HepG2 (cell line): Measurements from ENCODE around the gene SERPINA3. TPM values are rescaled to one million over a fixed set of nuclear protein-coding genes. Genes with fewer than 3 reads are reported as not detected.

ENCODE experiments used
- FOXP4 ChIP-seq: sonication (generic); formaldehyde crosslinking; IDR thresholded peaks from 2 replicates; pipeline ENCODE4 v1.4.0; 2020; ENCODE audit warnings: missing genetic modification reagents
- ISX ChIP-seq: sonication (generic); formaldehyde crosslinking; conservative IDR thresholded peaks from 2 replicates; pipeline ENCODE4 v1.5.0; 2020; ENCODE audit warnings: missing genetic modification reagents
- KAT7 ChIP-seq: IDR thresholded peaks from 2 replicates; pipeline ENCODE4 v1.6.1; 2018; ENCODE audit warnings: borderline replicate concordance, missing compliant biosample characterization
- KDM5A ChIP-seq: fragments of 200-600 bp; sonication (generic); IDR thresholded peaks from 2 replicates; pipeline ENCODE4 v1.7.0; 2018; ENCODE audit warnings: antibody characterized with exemption, mild to moderate bottlenecking, low read length, borderline replicate concordance
- NR2F2 ChIP-seq: IDR thresholded peaks from 2 replicates; pipeline ENCODE4 v1.6.1; 2012; ENCODE audit warnings: low read depth, inconsistent platforms, borderline replicate concordance
- NRL ChIP-seq: sonication (generic); formaldehyde crosslinking; IDR thresholded peaks from 2 replicates; pipeline ENCODE4 v1.5.0; 2020; ENCODE audit warnings: missing genetic modification reagents, mild to moderate bottlenecking, moderate library complexity, borderline replicate concordance
- POGK ChIP-seq: sonication (generic); formaldehyde crosslinking; conservative IDR thresholded peaks from 2 replicates; pipeline ENCODE4 v1.8.0; 2022; ENCODE audit warnings: mild to moderate bottlenecking, moderate library complexity, missing genetic modification reagents
- TAF1 ChIP-seq: sonication (generic); formaldehyde crosslinking; IDR thresholded peaks from 2 replicates; pipeline ENCODE4 v1.4.0; 2020; ENCODE audit warnings: missing genetic modification reagents
- TCF7L2 ChIP-seq: IDR thresholded peaks from 2 replicates; pipeline ENCODE4 v1.6.1; 2011; ENCODE audit warnings: mild to moderate bottlenecking, low read depth, low read length, moderate library complexity
- ZBTB21 ChIP-seq: sonication (generic); formaldehyde crosslinking; IDR thresholded peaks from 2 replicates; pipeline ENCODE4 v1.4.0; 2020; ENCODE audit warnings: missing genetic modification reagents
- ZHX1 ChIP-seq: sonication (generic); formaldehyde crosslinking; IDR thresholded peaks from 2 replicates; pipeline ENCODE4 v1.8.1; 2022; ENCODE audit warnings: low read depth, mild to moderate bottlenecking, missing genetic modification reagents
- ZIK1 ChIP-seq: sonication (generic); formaldehyde crosslinking; IDR thresholded peaks from 2 replicates; pipeline ENCODE4 v1.5.0; 2020; ENCODE audit warnings: mild to moderate bottlenecking, low read depth, missing genetic modification reagents, borderline replicate concordance
- ZSCAN20 ChIP-seq: sonication (generic); formaldehyde crosslinking; IDR thresholded peaks from 2 replicates; pipeline ENCODE4 v1.4.0; 2020; ENCODE audit warnings: missing genetic modification reagents, mild to moderate bottlenecking, borderline replicate concordance
- polyA plus RNA-seq, 8 experiments: library from polyadenylated mRNA; depleted of rRNA in 3 of 8; stranded (reverse) in 7 of 8; unstranded in 1 of 8; fragments of >200 nt; fragmentation: Illumina TruSeq in 4 of 8; extraction: Trizol in 4 of 8; gene quantifications; 2 replicates each; pipeline versions ENCODE4 v1.2.1 to v1.2.3, GENCODE V29; 2011 to 2016; ENCODE audit warnings: low read depth in 4 of 8, missing spikeins in 1 of 8, mixed read lengths in 1 of 8; ENCODE audit not compliant: insufficient read depth in 1 of 8
- total RNA-seq, 5 experiments: library from RNA; depleted of rRNA; stranded (reverse); fragments of >200 nt; fragmentation: Illumina TruSeq; extraction: Trizol; gene quantifications; 2 replicates each; pipeline ENCODE4 v1.2.3, GENCODE V29; 2016; ENCODE audit warnings: low read depth in 1 of 5
- TF ChIP-seq, protein P1 (sequence below): sonication (generic); formaldehyde crosslinking; IDR thresholded peaks from 2 replicates; pipeline ENCODE4 v1.8.0; 2022; ENCODE audit warnings: missing genetic modification reagents, mild to moderate bottlenecking, inconsistent platforms, borderline replicate concordance
- TF ChIP-seq, protein P2 (sequence below): sonication (generic); formaldehyde crosslinking; IDR thresholded peaks from 2 replicates; pipeline ENCODE4 v1.4.0; 2020; ENCODE audit warnings: missing genetic modification reagents
- TF ChIP-seq, protein P3 (sequence below): conservative IDR thresholded peaks from 2 replicates; pipeline ENCODE4 v1.6.1; 2018; ENCODE audit warnings: missing genetic modification reagents

SERPINA3 gene
- total and polyA plus RNA-seq, 2 of the 13 experiments (the other 11 are each of a cell fraction or from before 2014, with no cell fraction given): 825 to 2,200 TPM

DNA sequence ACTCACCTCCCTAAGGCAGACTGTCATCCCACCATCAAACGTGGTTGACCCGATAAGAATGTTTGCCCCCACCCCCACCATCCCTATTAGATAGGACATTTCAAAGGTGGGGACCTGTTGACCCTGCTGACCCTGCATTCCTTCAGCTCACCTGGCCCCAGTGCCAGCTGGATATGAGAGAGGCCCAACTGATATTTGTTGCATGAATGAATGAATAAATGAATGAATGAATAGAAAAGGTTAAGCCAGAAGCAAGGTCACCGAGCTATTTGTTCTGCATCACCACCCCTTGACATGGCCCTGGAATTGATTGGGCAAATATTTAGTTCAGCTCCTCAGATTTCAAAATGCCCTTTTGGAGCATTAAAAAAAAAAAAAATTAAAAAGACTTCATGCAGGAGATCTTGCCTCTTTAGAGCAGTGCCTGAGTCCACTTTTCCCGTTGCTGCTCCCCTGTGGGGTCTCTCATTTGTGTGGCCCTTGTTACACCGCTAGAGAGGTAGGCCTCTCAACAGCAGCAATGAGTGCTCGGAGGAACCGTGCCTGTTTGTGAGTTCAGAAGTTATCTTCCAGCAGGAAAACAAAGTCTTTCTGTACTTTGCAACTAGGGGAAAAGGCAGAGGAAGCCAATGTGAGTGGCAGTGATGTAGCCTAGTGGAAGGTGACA is 39.4 kb upstream of the SERPINA3 start (continued):
- TF ChIP-seq ZHX1 (CRISPR knock-in tag) (0 out of 2 replicates have a peak, but pooled peaks have one; percentile 30), TAF1 (CRISPR knock-in tag) (no peak), ZIK1 (no peak), POGK (CRISPR knock-in tag) (peak; percentile 55; the same call in 1 of the 2 replicates), NR2F2 (peak; percentile 99), ZBTB21 (CRISPR knock-in tag) (no peak), ZSCAN20 (CRISPR knock-in tag) (no peak), TCF7L2 (peak; percentile 59; the same call in 1 of the 2 replicates), ISX (CRISPR knock-in tag) (no peak), FOXP4 (peak; percentile 77), KDM5A (peak; percentile 40; the same call in 1 of the 2 replicates), KAT7 (CRISPR knock-in tag) (no peak; the same call in 1 of the 2 replicates), NRL (CRISPR knock-in tag) (no peak)
- TF ChIP-seq, protein P1, sequence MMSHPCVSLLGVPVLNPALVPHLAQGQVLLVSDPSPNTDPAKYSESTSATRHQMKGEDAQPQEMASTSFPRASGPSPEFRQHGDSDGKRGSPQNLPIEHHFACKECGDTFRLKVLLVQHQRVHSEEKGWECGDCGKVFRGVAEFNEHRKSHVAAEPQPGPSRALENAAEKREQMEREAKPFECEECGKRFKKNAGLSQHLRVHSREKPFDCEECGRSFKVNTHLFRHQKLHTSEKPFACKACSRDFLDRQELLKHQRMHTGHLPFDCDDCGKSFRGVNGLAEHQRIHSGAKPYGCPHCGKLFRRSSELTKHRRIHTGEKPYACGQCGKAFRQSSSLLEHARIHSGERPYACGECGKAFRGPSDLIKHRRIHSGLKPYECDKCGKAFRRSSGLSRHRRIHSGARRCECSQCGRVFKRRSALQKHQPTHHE (CRISPR knock-in tag): 0 out of 2 replicates have a peak, but pooled peaks have one; percentile 34
- TF ChIP-seq, protein P2, sequence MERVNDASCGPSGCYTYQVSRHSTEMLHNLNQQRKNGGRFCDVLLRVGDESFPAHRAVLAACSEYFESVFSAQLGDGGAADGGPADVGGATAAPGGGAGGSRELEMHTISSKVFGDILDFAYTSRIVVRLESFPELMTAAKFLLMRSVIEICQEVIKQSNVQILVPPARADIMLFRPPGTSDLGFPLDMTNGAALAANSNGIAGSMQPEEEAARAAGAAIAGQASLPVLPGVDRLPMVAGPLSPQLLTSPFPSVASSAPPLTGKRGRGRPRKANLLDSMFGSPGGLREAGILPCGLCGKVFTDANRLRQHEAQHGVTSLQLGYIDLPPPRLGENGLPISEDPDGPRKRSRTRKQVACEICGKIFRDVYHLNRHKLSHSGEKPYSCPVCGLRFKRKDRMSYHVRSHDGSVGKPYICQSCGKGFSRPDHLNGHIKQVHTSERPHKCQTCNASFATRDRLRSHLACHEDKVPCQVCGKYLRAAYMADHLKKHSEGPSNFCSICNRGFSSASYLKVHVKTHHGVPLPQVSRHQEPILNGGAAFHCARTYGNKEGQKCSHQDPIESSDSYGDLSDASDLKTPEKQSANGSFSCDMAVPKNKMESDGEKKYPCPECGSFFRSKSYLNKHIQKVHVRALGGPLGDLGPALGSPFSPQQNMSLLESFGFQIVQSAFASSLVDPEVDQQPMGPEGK (CRISPR knock-in tag): peak; percentile 86
- TF ChIP-seq, protein P3, sequence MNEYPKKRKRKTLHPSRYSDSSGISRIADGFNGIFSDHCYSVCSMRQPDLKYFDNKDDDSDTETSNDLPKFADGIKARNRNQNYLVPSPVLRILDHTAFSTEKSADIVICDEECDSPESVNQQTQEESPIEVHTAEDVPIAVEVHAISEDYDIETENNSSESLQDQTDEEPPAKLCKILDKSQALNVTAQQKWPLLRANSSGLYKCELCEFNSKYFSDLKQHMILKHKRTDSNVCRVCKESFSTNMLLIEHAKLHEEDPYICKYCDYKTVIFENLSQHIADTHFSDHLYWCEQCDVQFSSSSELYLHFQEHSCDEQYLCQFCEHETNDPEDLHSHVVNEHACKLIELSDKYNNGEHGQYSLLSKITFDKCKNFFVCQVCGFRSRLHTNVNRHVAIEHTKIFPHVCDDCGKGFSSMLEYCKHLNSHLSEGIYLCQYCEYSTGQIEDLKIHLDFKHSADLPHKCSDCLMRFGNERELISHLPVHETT (CRISPR knock-in tag): 0 out of 2 replicates have a peak, but pooled peaks have one; percentile 17
